ENCODE results near the gene CLK2. TPM values are rescaled to one million over a fixed set of nuclear protein-coding genes. Genes with fewer than 3 reads are reported as not detected.
A peak's percentile ranks its signal among the peaks of the same experiment; 100 is the strongest.

The CLK2 gene
- total and polyA plus RNA-seq, 9 of the 15 experiments (the other 6 are each of a cell fraction or from before 2014, with no cell fraction given), result 13.5 to 81.4 (median 39.6) TPM

DNA sequence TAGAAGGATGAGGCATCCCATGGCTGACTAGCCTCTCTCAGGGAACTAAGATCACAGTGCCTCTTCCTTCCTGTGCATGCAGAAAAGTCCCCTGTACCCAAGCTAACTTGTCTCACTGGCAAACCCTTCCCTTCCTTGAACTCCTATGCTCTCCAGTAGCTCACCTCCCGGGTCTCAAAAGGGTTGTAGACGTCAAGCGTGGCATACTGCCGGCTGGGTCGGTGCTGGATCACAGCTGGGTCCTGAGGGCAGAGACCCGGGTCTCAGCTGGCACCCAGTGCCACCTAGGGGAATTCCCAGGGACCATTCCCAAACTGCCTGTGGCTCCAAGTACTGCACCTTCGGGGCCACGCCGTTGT lies 11.8 kb downstream of the CLK2 start:
- Histone ChIP-seq H2AFZ (ENCODE audit: low read depth, low read length) (peak overlapping the region; percentile 75), H3K9me1 (ENCODE audit: control insufficient read depth, insufficient read depth, low read length) (no peaks in the 10 kb centered on the region), H4K20me1 (replicated peaks; ENCODE audit: control insufficient read depth, insufficient read depth, low read length) (no peaks in the 10 kb centered on the region), H3K36me3 (ENCODE audit: control insufficient read depth, insufficient read depth, low read length) (peaks cover 71% of the 10 kb centered on the region), H3K4me1 (replicated peaks in 1 of 2; ENCODE audit: control insufficient read depth in 2 of 2, insufficient read depth in 2 of 2, low read length in 2 of 2) (peaks cover 7 to 23% of the 10 kb centered on the region in 2 experiments; a peak in 4 of 5 replicates), H3K9ac (ENCODE audit: insufficient read depth in 1 of 2, low read depth in 2 of 2, low read length in 2 of 2) (peak overlapping the region; percentile 83 to 97), H3K4me3 (peak overlapping the region; percentile 65), H3K9me3 (replicated peaks; ENCODE audit: control insufficient read depth, insufficient read depth, low read depth, low read length) (no peaks in the 10 kb centered on the region), H3K79me2 (ENCODE audit: control insufficient read depth, insufficient read depth, low read length) (peaks cover 21% of the 10 kb centered on the region), H3K4me2 (ENCODE audit: insufficient read depth, low read length) (peak overlapping the region; percentile 89), H3K27me3 (ENCODE audit: control insufficient read depth in 2 of 2, insufficient read depth in 2 of 2, low read length in 2 of 2) (no peaks in the 10 kb centered on the region), H3K27ac (ENCODE audit: extremely low read depth, low read depth, low read length) (peak overlapping the region; percentile 64)
- intact Hi-C loops (cut with micrococcal nuclease), result no loop called here
- peak in 1 of 4 experiments; percentile 30 for DNase-seq (ENCODE audit: extremely low read depth in 1 of 4, low spot score in 3 of 4)
- ChIA-PET CTCF (ENCODE audit: low intra/inter-chr PET ratio) (no interaction called here), POLR2A (interaction anchor here (0.6 to 3.8 kb wide), 7 partner anchors 10 to 67 kb away, joined by 3 to 29 read pairs (median 4); partner anchors contain the start of gene CLK2)
- TF ChIP-seq POLR3A (IDR thresholded peaks at IDR 0.05; ENCODE audit: borderline replicate concordance, extremely low read depth, insufficient read depth, insufficient read length), result no peak
- peak; percentile 26 for TF ChIP-seq RBM39 (optimal IDR thresholded peaks at IDR 0.05; ENCODE audit: low read depth, low read length)
- TF ChIP-seq ATF3 (IDR thresholded peaks at IDR 0.05), result no peak
- 0 out of 2 replicates have a peak, but pooled peaks have one; percentile 23 for TF ChIP-seq ATF3 (CRISPR knock-in tag; conservative IDR thresholded peaks at IDR 0.05)
- no peak for TF ChIP-seq POU5F1 (IDR thresholded peaks at IDR 0.05; ENCODE audit: borderline replicate concordance, low read depth, low read length, partially characterized antibody)
- peak in 1 of 3 experiments; percentile 46; a peak in 1 of 6 replicates for TF ChIP-seq ZBTB11 (CRISPR knock-in tag; IDR thresholded peaks at IDR 0.05)
- no peak for TF ChIP-seq RREB1 (CRISPR knock-in tag; IDR thresholded peaks at IDR 0.05)
- ATAC-seq, result peak; percentile 2; the same call in 1 of the 3 replicates
- FAIRE-seq, result no peak
- in situ Hi-C loops (cut with MboI), result no loop called here
- WGBS (ENCODE audit: insufficient coverage, low coverage, missing lambda C conversion rate), result 2% methylated on average over 9 of the region's 9 CpGs
- no TSS peak for BruUV-seq (replicated peaks)
